Right cardiac atrium (tissue), 5 donors: ENCODE measurements around the gene RNASE13. TPM values are rescaled to one million over a fixed set of nuclear protein-coding genes. Genes with fewer than 3 reads are reported as not detected.
"Not testable (repeated sequence)": the region's sequence is repeated elsewhere in the genome, so short reads cannot be mapped to it uniquely, and the experiment has no call there.

Experiments used
- ATAC-seq, 2 donors: fragments of 200-7000 bp; cut with Tn5 transposase; one replicate each; pipeline versions ENCODE4 v1.8.0 to v1.9.1; 2020; ENCODE audit warnings: moderate library complexity in 2 of 2, mild to moderate bottlenecking in 1 of 2
- DNase-seq, 3 donors: peaks; one replicate each; pipeline ENCODE4 v3.0.0-alpha.2; 2020
- H3K27ac ChIP-seq: one replicate; pipeline ENCODE4 v1.5.1; 2013; ENCODE audit warnings: mild to moderate bottlenecking, low read length, control low read depth, moderate library complexity
- H3K27me3 ChIP-seq: one replicate; pipeline ENCODE4 v1.6.1; 2013; ENCODE audit not compliant: control insufficient read depth, insufficient read depth
- H3K4me1 ChIP-seq: one replicate; pipeline ENCODE4 v1.6.1; 2013; ENCODE audit warnings: low read length; ENCODE audit not compliant: control insufficient read depth, insufficient read depth
- H3K4me3 ChIP-seq: one replicate; pipeline ENCODE4 v1.5.1; 2013; ENCODE audit warnings: low read length, control low read depth
- H3K9me3 ChIP-seq: one replicate; pipeline ENCODE4 v1.6.1; 2013; ENCODE audit warnings: low read length; ENCODE audit not compliant: control insufficient read depth
- WGBS: extraction: QIAGEN DNeasy Blood & Tissue Kit; methylation state at CpG from one replicate; pipeline ENCODE4 v1.1.7; 2013; 5-methylcytosine and 5-hydroxymethylcytosine counted together
- intact Hi-C, 4 donors: fragments of 100-400 bp; cut with DNase I; formaldehyde crosslinking; loops; one replicate each; pipeline versions ENCODE4 v1.11.0 to v1.14.0; 2022 to 2023
- polyA plus RNA-seq: library from polyadenylated mRNA; stranded (reverse); fragments of 200-250 nt; gene quantifications from one replicate; pipeline ENCODE4 v1.2.3, GENCODE V29; 2013
- total RNA-seq, 4 donors: library from RNA; stranded (reverse); fragmentation: NEBNext Ultra II Directional; extraction: Animal tissue kit (Norgen Biotek cat#: 25700); gene quantifications; one replicate each; pipeline ENCODE4 v1.2.1, GENCODE V29; 2021
- donor health status: healthy with polysubstance abuse.
- donor health status: DM: no; HTN: yes; CAD: no.
- donor health status: DM: no; HTN: no; CAD: no.
- donor health status: DM: no; HTN: yes; CAD: no; lungs with severe emphysema.
- donor health status: DM: yes; HTN: yes; CAD: no.

Gene RNASE13
- total and polyA plus RNA-seq, 5 donors, result not detected

GRCh38 chr14:21018286-21018685 lies 16.3 kb downstream of the RNASE13 start:
- no peaks in the 10 kb centered on the region for H3K9me3 ChIP-seq
- no peaks in the 10 kb centered on the region for H3K27me3 ChIP-seq
- DNase-seq (no peak), ATAC-seq (no peak)
- WGBS, result 82% methylated on average over 7 of the region's 7 CpGs
- intact Hi-C loops, result loop anchor here in 1 of 4 donors (5.0 kb wide), 1 partner anchor 74 kb away; no protein-coding TSS in a partner anchor
- H3K4me3 ChIP-seq, result no peak overlapping the region
- no peak overlapping the region for H3K27ac ChIP-seq
- H3K4me1 ChIP-seq, result peaks cover 4% of the 10 kb centered on the region

GRCh38 chr14:21017528-21018245 lies 16.9 kb downstream of the RNASE13 start:
- DNase-seq, result peak in 1 of 3 donors; percentile 55
- Histone ChIP-seq H3K27me3 (no peaks in the 10 kb centered on the region), H3K4me1 (peaks cover 3% of the 10 kb centered on the region), H3K4me3 (no peak overlapping the region), H3K9me3 (no peaks in the 10 kb centered on the region), H3K27ac (no peak overlapping the region)
- intact Hi-C loops, result loop anchor here in 1 of 4 donors (5.0 kb wide), 1 partner anchor 75 kb away; no protein-coding TSS in a partner anchor
- ATAC-seq, result peak in 1 of 2 donors; percentile 3
- 72% methylated on average over 28 of the region's 28 CpGs for WGBS

- no peak overlapping the region for H3K4me3 ChIP-seq
- H3K4me1 ChIP-seq, result no peaks in the 10 kb centered on the region
- no peak overlapping the region for H3K27ac ChIP-seq
- H3K9me3 ChIP-seq, result no peaks in the 10 kb centered on the region
- WGBS, result 57% methylated on average over 9 of the region's 9 CpGs
- DNase-seq (no peak), ATAC-seq (no peak)
- no peaks in the 10 kb centered on the region for H3K27me3 ChIP-seq
- intact Hi-C loops, result loop anchor here in 1 of 4 donors (5.0 kb wide), 1 partner anchor 76 kb away; no protein-coding TSS in a partner anchor
Measured at GRCh38 chr14:21016413-21017190, 18.0 kb downstream of the RNASE13 start.

- no peak overlapping the region for H3K27ac ChIP-seq
- no peaks in the 10 kb centered on the region for H3K27me3 ChIP-seq
- DNase-seq, result no peak
- H3K4me1 ChIP-seq, result no peaks in the 10 kb centered on the region
- no peak overlapping the region for H3K4me3 ChIP-seq
- ATAC-seq, result peak in 1 of 2 donors; percentile 32
- 62% methylated on average over 6 of the region's 6 CpGs for WGBS
- no peaks in the 10 kb centered on the region for H3K9me3 ChIP-seq
- intact Hi-C loops, result loop anchor here (2.0 to 5.0 kb wide), 4 partner anchors 25 to 91 kb away; no protein-coding TSS in a partner anchor
Measured at GRCh38 chr14:21015312-21015711, 19.3 kb downstream of the RNASE13 start.

- under 1% methylated on average over 4 of the region's 4 CpGs for WGBS
- Histone ChIP-seq H3K9me3 (no peaks in the 10 kb centered on the region), H3K27ac (peak overlapping the region; percentile 8), H3K4me3 (no peak overlapping the region), H3K27me3 (no peaks in the 10 kb centered on the region), H3K4me1 (no peaks in the 10 kb centered on the region)
- DNase-seq, result peak; percentile 78 to 87 (median 86)
- intact Hi-C loops, result loop anchor here (1.0 to 5.0 kb wide), 5 partner anchors 26 to 92 kb away; no protein-coding TSS in a partner anchor
- peak; percentile 80 to 83 for ATAC-seq
Measured at GRCh38 chr14:21014761-21015190, 19.8 kb downstream of the RNASE13 start.

GRCh38 chr14:21011136-21011535 lies 23.5 kb downstream of the RNASE13 start:
- no peak for ATAC-seq
- intact Hi-C loops, result loop anchor here in 1 of 4 donors (5.0 kb wide), 1 partner anchor 81 kb away; no protein-coding TSS in a partner anchor
- Histone ChIP-seq H3K4me1 (no peaks in the 10 kb centered on the region), H3K27ac (no peak overlapping the region), H3K27me3 (no peaks in the 10 kb centered on the region), H3K9me3 (no peaks in the 10 kb centered on the region), H3K4me3 (no peak overlapping the region)
- 82% methylated on average over 1 of the region's 1 CpG for WGBS
- no peak for DNase-seq

GRCh38 chr14:21009721-21010120 lies 24.9 kb downstream of the RNASE13 start:
- H3K4me3 ChIP-seq, H3K27ac ChIP-seq, H3K27me3 ChIP-seq, H3K9me3 ChIP-seq, DNase-seq, H3K4me1 ChIP-seq, ATAC-seq: not testable (repeated sequence)
- 78% methylated on average over 3 of the region's 3 CpGs for WGBS
- intact Hi-C loops, result loop anchor here in 1 of 4 donors (5.0 kb wide), 1 partner anchor 83 kb away; no protein-coding TSS in a partner anchor

- intact Hi-C loops, result no loop called here
- ATAC-seq, result peak; percentile 73 to 82
- Histone ChIP-seq H3K9me3 (no peaks in the 10 kb centered on the region), H3K4me3 (peak overlapping the region; percentile 12), H3K27ac (peak overlapping the region; percentile 6), H3K4me1 (no peaks in the 10 kb centered on the region), H3K27me3 (no peaks in the 10 kb centered on the region)
- WGBS, result 47% methylated on average over 14 of the region's 14 CpGs
- DNase-seq, result peak in 2 of 3 donors; percentile 71 to 75
Measured at GRCh38 chr14:21003788-21004346, 30.7 kb downstream of the RNASE13 start.

- Histone ChIP-seq H3K9me3 (no peaks in the 10 kb centered on the region), H3K27ac (no peak overlapping the region), H3K4me1 (no peaks in the 10 kb centered on the region), H3K4me3 (no peak overlapping the region), H3K27me3 (no peaks in the 10 kb centered on the region)
- no peak for ATAC-seq
- intact Hi-C loops, result no loop called here
- DNase-seq, result no peak
- 71% methylated on average over 7 of the region's 7 CpGs for WGBS
Measured at GRCh38 chr14:21001218-21001617, 33.4 kb downstream of the RNASE13 start.

- no peak overlapping the region for H3K27ac ChIP-seq
- H3K4me1 ChIP-seq, result no peaks in the 10 kb centered on the region
- ATAC-seq, result no peak
- no peak overlapping the region for H3K4me3 ChIP-seq
- H3K9me3 ChIP-seq, result no peaks in the 10 kb centered on the region
- no peak for DNase-seq
- WGBS, result 73% methylated on average over 4 of the region's 4 CpGs
- no peaks in the 10 kb centered on the region for H3K27me3 ChIP-seq
- intact Hi-C loops, result no loop called here
Measured at GRCh38 chr14:20999591-20999990, 35.0 kb downstream of the RNASE13 start.
